ENCODE results near the gene NSD1.

GRCh38 chr5:177209610-177210009 is 76.0 kb downstream of the NSD1 start:
- TF ChIP-seq, protein P1, sequence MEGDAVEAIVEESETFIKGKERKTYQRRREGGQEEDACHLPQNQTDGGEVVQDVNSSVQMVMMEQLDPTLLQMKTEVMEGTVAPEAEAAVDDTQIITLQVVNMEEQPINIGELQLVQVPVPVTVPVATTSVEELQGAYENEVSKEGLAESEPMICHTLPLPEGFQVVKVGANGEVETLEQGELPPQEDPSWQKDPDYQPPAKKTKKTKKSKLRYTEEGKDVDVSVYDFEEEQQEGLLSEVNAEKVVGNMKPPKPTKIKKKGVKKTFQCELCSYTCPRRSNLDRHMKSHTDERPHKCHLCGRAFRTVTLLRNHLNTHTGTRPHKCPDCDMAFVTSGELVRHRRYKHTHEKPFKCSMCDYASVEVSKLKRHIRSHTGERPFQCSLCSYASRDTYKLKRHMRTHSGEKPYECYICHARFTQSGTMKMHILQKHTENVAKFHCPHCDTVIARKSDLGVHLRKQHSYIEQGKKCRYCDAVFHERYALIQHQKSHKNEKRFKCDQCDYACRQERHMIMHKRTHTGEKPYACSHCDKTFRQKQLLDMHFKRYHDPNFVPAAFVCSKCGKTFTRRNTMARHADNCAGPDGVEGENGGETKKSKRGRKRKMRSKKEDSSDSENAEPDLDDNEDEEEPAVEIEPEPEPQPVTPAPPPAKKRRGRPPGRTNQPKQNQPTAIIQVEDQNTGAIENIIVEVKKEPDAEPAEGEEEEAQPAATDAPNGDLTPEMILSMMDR (IDR thresholded peaks at IDR 0.05), result no peak
- no peak for TF ChIP-seq POLR2A (IDR thresholded peaks at IDR 0.05)

Data from thyroid gland (tissue), 4 donors.